HepG2 (cell line): ENCODE results near the gene CEBPB. TPM values are rescaled to one million over a fixed set of nuclear protein-coding genes. Genes with fewer than 3 reads are reported as not detected.

Source experiments
- ARHGAP35 ChIP-seq: sonication (generic); formaldehyde crosslinking; IDR thresholded peaks from 2 replicates; pipeline ENCODE4 v1.9.0; 2022; ENCODE audit warnings: mild to moderate bottlenecking, inconsistent platforms, moderate library complexity, missing genetic modification reagents, borderline replicate concordance
- CBFB ChIP-seq: sonication (generic); formaldehyde crosslinking; IDR thresholded peaks from 2 replicates; pipeline ENCODE4 v1.4.0; 2020; ENCODE audit warnings: missing genetic modification reagents
- FOXK1 ChIP-seq: sonication (generic); formaldehyde crosslinking; IDR thresholded peaks from 2 replicates; pipeline ENCODE4 v1.4.0; 2020; ENCODE audit warnings: low read depth, missing genetic modification reagents, borderline replicate concordance
- FOXM1 ChIP-seq: sonication (generic); formaldehyde crosslinking; IDR thresholded peaks from 2 replicates; pipeline ENCODE4 v1.5.0; 2020; ENCODE audit warnings: missing genetic modification reagents
- FOXP1 ChIP-seq, 2 experiments: fragments of 450-650 bp in 1 of 2; IDR thresholded peaks; 2 replicates each; pipeline ENCODE4 v1.6.1; 2017 to 2018; ENCODE audit warnings: antibody characterized with exemption in 1 of 2
- HCFC1 ChIP-seq: fragments of 150-350 bp; IDR thresholded peaks from 2 replicates; pipeline ENCODE4 v1.6.1; 2014; ENCODE audit warnings: low read depth, low read length
- HDAC6 ChIP-seq: fragments of 200-600 bp; sonication (generic); IDR thresholded peaks from 2 replicates; pipeline ENCODE4 v1.7.0; 2017; ENCODE audit warnings: mild to moderate bottlenecking, antibody characterized with exemption, low read length, low read depth
- HNF4A ChIP-seq: sonication (generic); formaldehyde crosslinking; IDR thresholded peaks from 2 replicates; pipeline ENCODE4 v1.4.0; 2020; ENCODE audit warnings: missing genetic modification reagents
- ISL2 ChIP-seq: sonication (generic); formaldehyde crosslinking; IDR thresholded peaks from 2 replicates; pipeline ENCODE4 v1.5.0; 2020; ENCODE audit warnings: missing genetic modification reagents
- MED13 ChIP-seq: sonication (generic); formaldehyde crosslinking; IDR thresholded peaks from 2 replicates; pipeline ENCODE4 v1.5.0; 2020; ENCODE audit warnings: missing genetic modification reagents
- MTA1 ChIP-seq: sonication (generic); formaldehyde crosslinking; IDR thresholded peaks from 2 replicates; pipeline ENCODE4 v1.4.0; 2020; ENCODE audit warnings: missing genetic modification reagents, mild to moderate bottlenecking, borderline replicate concordance
- NFRKB ChIP-seq: fragments of 450-650 bp; IDR thresholded peaks from 2 replicates; pipeline ENCODE4 v1.6.1; 2017
- TARDBP ChIP-seq: sonication (generic); formaldehyde crosslinking; IDR thresholded peaks from 2 replicates; pipeline ENCODE4 v1.8.0; 2022; ENCODE audit warnings: mild to moderate bottlenecking, missing genetic modification reagents
- YY1 ChIP-seq: IDR thresholded peaks from 2 replicates; pipeline ENCODE4 v1.6.1; 2011; ENCODE audit warnings: low read length, low read depth, moderate library complexity, mild to moderate bottlenecking; ENCODE audit not compliant: insufficient read depth, insufficient replicate concordance
- ZNF124 ChIP-seq: sonication (generic); formaldehyde crosslinking; IDR thresholded peaks from 2 replicates; pipeline ENCODE4 v1.4.0; 2020; ENCODE audit warnings: missing genetic modification reagents
- ZNF253 ChIP-seq: sonication (generic); formaldehyde crosslinking; IDR thresholded peaks from 2 replicates; pipeline ENCODE4 v1.8.0; 2022; ENCODE audit warnings: mild to moderate bottlenecking, missing genetic modification reagents, borderline replicate concordance
- ZNF577 ChIP-seq: sonication (generic); formaldehyde crosslinking; IDR thresholded peaks from 2 replicates; pipeline ENCODE4 v1.4.0; 2020; ENCODE audit warnings: mild to moderate bottlenecking, low read depth, missing genetic modification reagents, borderline replicate concordance
- ZNF75D ChIP-seq: sonication (generic); formaldehyde crosslinking; IDR thresholded peaks from 2 replicates; pipeline ENCODE4 v1.8.1; 2023; ENCODE audit warnings: missing genetic modification reagents, mild to moderate bottlenecking, borderline replicate concordance
- polyA plus RNA-seq, 8 experiments: library from polyadenylated mRNA; depleted of rRNA in 3 of 8; stranded (reverse) in 7 of 8; unstranded in 1 of 8; fragments of >200 nt; fragmentation: Illumina TruSeq in 4 of 8; extraction: Trizol in 4 of 8; gene quantifications; 2 replicates each; pipeline versions ENCODE4 v1.2.1 to v1.2.3, GENCODE V29; 2011 to 2016; ENCODE audit warnings: low read depth in 4 of 8, missing spikeins in 1 of 8, mixed read lengths in 1 of 8; ENCODE audit not compliant: insufficient read depth in 1 of 8
- total RNA-seq, 5 experiments: library from RNA; depleted of rRNA; stranded (reverse); fragments of >200 nt; fragmentation: Illumina TruSeq; extraction: Trizol; gene quantifications; 2 replicates each; pipeline ENCODE4 v1.2.3, GENCODE V29; 2016; ENCODE audit warnings: low read depth in 1 of 5
- TF ChIP-seq, protein P1 (sequence below): sonication (generic); formaldehyde crosslinking; IDR thresholded peaks from 2 replicates; pipeline ENCODE4 v1.4.0; 2020; ENCODE audit warnings: missing genetic modification reagents
- TF ChIP-seq, protein P2 (sequence below): conservative IDR thresholded peaks from 2 replicates; pipeline ENCODE4 v1.6.1; 2018; ENCODE audit warnings: missing genetic modification reagents
- TF ChIP-seq, protein P3 (sequence below): sonication (generic); formaldehyde crosslinking; IDR thresholded peaks from 2 replicates; pipeline ENCODE4 v1.4.0; 2020; ENCODE audit warnings: low read depth, mild to moderate bottlenecking, missing genetic modification reagents

The CEBPB gene
- total and polyA plus RNA-seq, 2 of the 13 experiments (the other 11 are each of a cell fraction or from before 2014, with no cell fraction given), result 18.5 to 28.2 TPM

DNA sequence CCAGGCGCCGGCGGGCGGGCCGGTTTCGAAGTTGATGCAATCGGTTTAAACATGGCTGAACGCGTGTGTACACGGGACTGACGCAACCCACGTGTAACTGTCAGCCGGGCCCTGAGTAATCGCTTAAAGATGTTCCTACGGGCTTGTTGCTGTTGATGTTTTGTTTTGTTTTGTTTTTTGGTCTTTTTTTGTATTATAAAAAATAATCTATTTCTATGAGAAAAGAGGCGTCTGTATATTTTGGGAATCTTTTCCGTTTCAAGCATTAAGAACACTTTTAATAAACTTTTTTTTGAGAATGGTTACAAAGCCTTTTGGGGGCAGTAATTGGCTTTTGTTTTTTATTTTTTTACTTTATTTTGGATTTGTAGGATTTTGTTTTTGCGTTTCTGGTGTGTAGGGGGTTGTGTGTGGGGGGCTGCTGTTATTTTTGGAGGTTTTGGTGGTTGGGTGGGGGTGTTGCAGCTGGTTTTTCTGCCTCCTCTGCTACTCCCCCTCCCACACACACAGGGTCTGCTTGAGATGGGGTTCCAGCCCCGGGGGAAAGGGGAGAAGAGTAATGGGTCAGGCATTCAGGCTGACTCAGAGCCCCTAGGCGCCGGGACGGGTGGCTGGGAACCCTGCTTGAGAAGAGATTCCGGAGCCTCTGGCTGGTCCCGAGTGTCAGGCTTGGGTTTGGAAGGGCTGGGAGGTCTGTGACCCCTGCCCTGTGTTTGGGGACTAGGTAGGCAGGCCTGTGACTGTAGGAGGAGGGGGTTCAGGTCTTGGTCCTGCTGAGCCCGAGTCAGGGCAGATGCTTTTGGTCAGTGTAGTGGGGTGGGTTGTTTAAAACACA lies 2.0 kb downstream of the CEBPB start (continued):
- TF ChIP-seq FOXP1 (IDR thresholded peaks at IDR 0.05) (no peak; the same call in 1 of the 2 replicates), FOXP1 (CRISPR knock-in tag; IDR thresholded peaks at IDR 0.05) (peak; percentile 73), ZNF253 (CRISPR knock-in tag) (0 out of 2 replicates have a peak, but pooled peaks have one; percentile 36), HNF4A (CRISPR knock-in tag) (peak; percentile 20; the same call in 1 of the 2 replicates), MTA1 (CRISPR knock-in tag) (no peak), TARDBP (CRISPR knock-in tag) (0 out of 2 replicates have a peak, but pooled peaks have one; percentile 37), YY1 (peak; percentile 95), CBFB (CRISPR knock-in tag) (no peak), ZNF75D (CRISPR knock-in tag) (no peak), FOXK1 (CRISPR knock-in tag) (peak; percentile 94), ISL2 (CRISPR knock-in tag) (no peak), ARHGAP35 (CRISPR knock-in tag) (no peak), HCFC1 (no peak), NFRKB (no peak), ZNF124 (peak; percentile 7; the same call in 1 of the 2 replicates), FOXM1 (CRISPR knock-in tag) (no peak), MED13 (CRISPR knock-in tag) (no peak), ZNF577 (CRISPR knock-in tag) (no peak; the same call in 1 of the 2 replicates), HDAC6 (0 out of 2 replicates have a peak, but pooled peaks have one; percentile 74)
- TF ChIP-seq, protein P1, sequence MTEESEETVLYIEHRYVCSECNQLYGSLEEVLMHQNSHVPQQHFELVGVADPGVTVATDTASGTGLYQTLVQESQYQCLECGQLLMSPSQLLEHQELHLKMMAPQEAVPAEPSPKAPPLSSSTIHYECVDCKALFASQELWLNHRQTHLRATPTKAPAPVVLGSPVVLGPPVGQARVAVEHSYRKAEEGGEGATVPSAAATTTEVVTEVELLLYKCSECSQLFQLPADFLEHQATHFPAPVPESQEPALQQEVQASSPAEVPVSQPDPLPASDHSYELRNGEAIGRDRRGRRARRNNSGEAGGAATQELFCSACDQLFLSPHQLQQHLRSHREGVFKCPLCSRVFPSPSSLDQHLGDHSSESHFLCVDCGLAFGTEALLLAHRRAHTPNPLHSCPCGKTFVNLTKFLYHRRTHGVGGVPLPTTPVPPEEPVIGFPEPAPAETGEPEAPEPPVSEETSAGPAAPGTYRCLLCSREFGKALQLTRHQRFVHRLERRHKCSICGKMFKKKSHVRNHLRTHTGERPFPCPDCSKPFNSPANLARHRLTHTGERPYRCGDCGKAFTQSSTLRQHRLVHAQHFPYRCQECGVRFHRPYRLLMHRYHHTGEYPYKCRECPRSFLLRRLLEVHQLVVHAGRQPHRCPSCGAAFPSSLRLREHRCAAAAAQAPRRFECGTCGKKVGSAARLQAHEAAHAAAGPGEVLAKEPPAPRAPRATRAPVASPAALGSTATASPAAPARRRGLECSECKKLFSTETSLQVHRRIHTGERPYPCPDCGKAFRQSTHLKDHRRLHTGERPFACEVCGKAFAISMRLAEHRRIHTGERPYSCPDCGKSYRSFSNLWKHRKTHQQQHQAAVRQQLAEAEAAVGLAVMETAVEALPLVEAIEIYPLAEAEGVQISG (CRISPR knock-in tag), result 0 out of 2 replicates have a peak, but pooled peaks have one; percentile 2
- TF ChIP-seq, protein P2, sequence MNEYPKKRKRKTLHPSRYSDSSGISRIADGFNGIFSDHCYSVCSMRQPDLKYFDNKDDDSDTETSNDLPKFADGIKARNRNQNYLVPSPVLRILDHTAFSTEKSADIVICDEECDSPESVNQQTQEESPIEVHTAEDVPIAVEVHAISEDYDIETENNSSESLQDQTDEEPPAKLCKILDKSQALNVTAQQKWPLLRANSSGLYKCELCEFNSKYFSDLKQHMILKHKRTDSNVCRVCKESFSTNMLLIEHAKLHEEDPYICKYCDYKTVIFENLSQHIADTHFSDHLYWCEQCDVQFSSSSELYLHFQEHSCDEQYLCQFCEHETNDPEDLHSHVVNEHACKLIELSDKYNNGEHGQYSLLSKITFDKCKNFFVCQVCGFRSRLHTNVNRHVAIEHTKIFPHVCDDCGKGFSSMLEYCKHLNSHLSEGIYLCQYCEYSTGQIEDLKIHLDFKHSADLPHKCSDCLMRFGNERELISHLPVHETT (CRISPR knock-in tag), result peak; percentile 45; the same call in 1 of the 2 replicates
- TF ChIP-seq, protein P3, sequence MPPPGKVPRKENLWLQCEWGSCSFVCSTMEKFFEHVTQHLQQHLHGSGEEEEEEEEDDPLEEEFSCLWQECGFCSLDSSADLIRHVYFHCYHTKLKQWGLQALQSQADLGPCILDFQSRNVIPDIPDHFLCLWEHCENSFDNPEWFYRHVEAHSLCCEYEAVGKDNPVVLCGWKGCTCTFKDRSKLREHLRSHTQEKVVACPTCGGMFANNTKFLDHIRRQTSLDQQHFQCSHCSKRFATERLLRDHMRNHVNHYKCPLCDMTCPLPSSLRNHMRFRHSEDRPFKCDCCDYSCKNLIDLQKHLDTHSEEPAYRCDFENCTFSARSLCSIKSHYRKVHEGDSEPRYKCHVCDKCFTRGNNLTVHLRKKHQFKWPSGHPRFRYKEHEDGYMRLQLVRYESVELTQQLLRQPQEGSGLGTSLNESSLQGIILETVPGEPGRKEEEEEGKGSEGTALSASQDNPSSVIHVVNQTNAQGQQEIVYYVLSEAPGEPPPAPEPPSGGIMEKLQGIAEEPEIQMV (CRISPR knock-in tag), result 0 out of 2 replicates have a peak, but pooled peaks have one; percentile 23
